Endothelial cell of umbilical vein (primary cell): Measurements from ENCODE around the gene FOLR1. TPM values are rescaled to one million over a fixed set of nuclear protein-coding genes. Genes with fewer than 3 reads are reported as not detected.

Experiments used
- BruUV-seq: library from RNA; stranded (reverse); fragments of 400-500 nt; replicated peaks from 2 replicates; lab custom pipeline; 2021; lab: Mats Ljungman, UMichigan
- CTCF ChIA-PET: fragments of 300-600, 350-600 bp; sonication (Branson Sonifier 250); formaldehyde crosslinking; loops from one replicate; lab custom pipeline; 2021; ENCODE audit warnings: antibody characterized with exemption, inconsistent platforms; lab: Charles Lee
- POLR2A ChIA-PET: fragments of 300-600, 350-600 bp; sonication (Branson Sonifier 250); formaldehyde crosslinking; loops from one replicate; lab custom pipeline; 2021; ENCODE audit warnings: antibody characterized with exemption, inconsistent platforms; lab: Charles Lee
- DNase-seq: peaks from one replicate; pipeline ENCODE4 v3.0.0-alpha.2; 2011; ENCODE audit warnings: low read depth, low spot score
- FAIRE-seq: peaks from 2 replicates; lab custom pipeline; 2011; peaks lifted over from hg19 to GRCh38; lab: Jason Lieb, UNC
- H2AFZ ChIP-seq: 2 replicates; pipeline ENCODE4 v1.6.0; 2012; ENCODE audit warnings: low read depth, low read length, control low read depth, inconsistent platforms
- H3K27ac ChIP-seq: 2 replicates; pipeline ENCODE4 v1.5.1; 2011; ENCODE audit warnings: low read depth, mild to moderate bottlenecking, control low read depth, low read length, moderate library complexity; ENCODE audit not compliant: insufficient read depth
- H3K27me3 ChIP-seq, 2 experiments: 2 replicates each; pipeline versions ENCODE4 v1.6.0 to v1.6.1; 2011; ENCODE audit warnings: low read length in 2 of 2, mixed read lengths in 1 of 2; ENCODE audit not compliant: control insufficient read depth in 2 of 2, insufficient read depth in 2 of 2
- H3K36me3 ChIP-seq, 2 experiments: 2 replicates in 1 of 2; 3 replicates in 1 of 2; pipeline ENCODE4 v1.5.1; 2011; ENCODE audit warnings: low read length in 2 of 2, mild to moderate bottlenecking in 1 of 2, moderate library complexity in 1 of 2; ENCODE audit not compliant: control insufficient read depth in 2 of 2, insufficient read depth in 2 of 2; ENCODE audit errors: extremely low read depth in 1 of 2
- H3K4me1 ChIP-seq: 3 replicates; pipeline ENCODE4 v1.5.1; 2011; ENCODE audit warnings: mild to moderate bottlenecking, low read length; ENCODE audit not compliant: control insufficient read depth, insufficient read depth; ENCODE audit errors: extremely low read depth
- H3K4me2 ChIP-seq: 2 replicates; pipeline ENCODE4 v1.6.1; 2011; ENCODE audit warnings: low read length, control low read depth, mixed read lengths; ENCODE audit not compliant: insufficient read depth
- H3K4me3 ChIP-seq, 3 experiments: fragments of 200-600 bp in 1 of 3; sonication (generic), shearing (Covaris generic) in 1 of 3; replicated peaks in 1 of 3; 2 replicates each; pipeline ENCODE4 v1.5.1; 2011 to 2016; ENCODE audit warnings: control low read depth in 3 of 3, low read length in 3 of 3, mild to moderate bottlenecking in 2 of 3, inconsistent platforms in 1 of 3, low read depth in 1 of 3, moderate library complexity in 1 of 3; ENCODE audit not compliant: insufficient read depth in 1 of 3
- H3K79me2 ChIP-seq: 2 replicates; pipeline ENCODE4 v1.6.0; 2012; ENCODE audit warnings: low read length, inconsistent platforms; ENCODE audit not compliant: control insufficient read depth, insufficient read depth
- H3K9ac ChIP-seq: replicated peaks from 2 replicates; pipeline ENCODE3; 2011; ENCODE audit warnings: low read length, control low read depth; ENCODE audit not compliant: insufficient read depth; ENCODE audit errors: extremely low read depth
- H3K9me1 ChIP-seq: replicated peaks from 3 replicates; pipeline ENCODE4 v1.6.0; 2011; ENCODE audit warnings: mild to moderate bottlenecking, low read length; ENCODE audit not compliant: control insufficient read depth, insufficient read depth; ENCODE audit errors: extremely low read depth
- H3K9me3 ChIP-seq: replicated peaks from 2 replicates; pipeline ENCODE4 v1.5.1; 2012; ENCODE audit warnings: low read length, inconsistent platforms; ENCODE audit not compliant: control insufficient read depth, insufficient read depth
- H4K20me1 ChIP-seq: replicated peaks from 2 replicates; pipeline ENCODE3; 2011; ENCODE audit warnings: mild to moderate bottlenecking, low read length; ENCODE audit not compliant: control insufficient read depth, insufficient read depth; ENCODE audit errors: extremely low read depth
- EZH2 ChIP-seq: IDR thresholded peaks from 2 replicates; pipeline ENCODE4 v1.6.1; 2012; ENCODE audit warnings: borderline replicate concordance, low read depth, mild to moderate bottlenecking, moderate library complexity, low read length, inconsistent platforms; ENCODE audit not compliant: severe bottlenecking
- FOS ChIP-seq: IDR thresholded peaks from 2 replicates; pipeline ENCODE4 v1.6.1; 2011; ENCODE audit warnings: mild to moderate bottlenecking, low read length, moderate library complexity, borderline replicate concordance; ENCODE audit not compliant: insufficient read depth
- GATA2 ChIP-seq: IDR thresholded peaks from 2 replicates; pipeline ENCODE4 v1.7.0; 2011; ENCODE audit warnings: low read depth, mild to moderate bottlenecking, moderate library complexity, mixed read lengths, low read length; ENCODE audit not compliant: insufficient read length, insufficient read depth
- MYC ChIP-seq: IDR thresholded peaks from one replicate; pipeline ENCODE4 v1.6.1; 2011; ENCODE audit warnings: mild to moderate bottlenecking, low read depth, low read length
- POLR2A ChIP-seq: IDR thresholded peaks from 2 replicates; pipeline ENCODE4 v1.6.1; 2012; ENCODE audit warnings: low read depth, mild to moderate bottlenecking, control low read depth, low read length
- POLR2AphosphoS5 ChIP-seq: IDR thresholded peaks from 2 replicates; pipeline ENCODE4 v1.6.1; 2012; ENCODE audit warnings: low read depth, mild to moderate bottlenecking, control low read depth, low read length, moderate library complexity; ENCODE audit not compliant: insufficient read depth
- dilution Hi-C: fragments of 300-500 bp; cut with MboI; formaldehyde crosslinking; loops from one replicate; pipeline ENCODE4 v1.15.0; 2019; ENCODE audit warnings: low sequenced_read_pairs; ENCODE audit not compliant: extremely low pct_ligation_motif_present
- intact Hi-C: fragments of 100-400 bp; cut with micrococcal nuclease; formaldehyde crosslinking; loops from one replicate; pipeline ENCODE4 v1.10.0; 2022
- polyA plus RNA-seq, 4 experiments: library from polyadenylated mRNA; depleted of rRNA in 3 of 4; stranded (reverse) in 3 of 4; unstranded in 1 of 4; fragments of >200 nt; gene quantifications; 2 replicates each; pipeline versions ENCODE4 v1.2.1 to v1.2.3, GENCODE V29; 2011 to 2012; ENCODE audit warnings: missing spikeins in 1 of 4
- total RNA-seq: library from RNA; stranded (reverse); gene quantifications from 2 replicates; pipeline ENCODE4 v1.2.3, GENCODE V29; 2021

FOLR1 gene
- total and polyA plus RNA-seq, 2 donors (not counting 3 experiments of a cell fraction or from before 2014, with no cell fraction given), result not detected

- Histone ChIP-seq H3K36me3 (peaks cover 17 to 78% of the 10 kb centered on the region in 2 experiments), H2AFZ (no peak overlapping the region), H3K9me3 (no peaks in the 10 kb centered on the region), H3K9me1 (no peaks in the 10 kb centered on the region), H3K79me2 (no peaks in the 10 kb centered on the region), H3K4me2 (no peak overlapping the region), H3K4me1 (no peaks in the 10 kb centered on the region), H3K27ac (no peak overlapping the region), H3K9ac (no peak overlapping the region), H4K20me1 (no peaks in the 10 kb centered on the region), H3K27me3 (peaks cover 0 to 2% of the 10 kb centered on the region in 2 experiments), H3K4me3 (no peak overlapping the region)
- TF ChIP-seq POLR2A (peak; percentile 44), GATA2 (no peak), EZH2 (no peak), FOS (no peak), POLR2AphosphoS5 (no peak), MYC (no peak)
- ChIA-PET POLR2A (no interaction called here), CTCF (interaction anchor here (1.2 kb wide), 1 partner anchor 209 kb away, joined by 8 read pairs; no protein-coding TSS in a partner anchor)
- no TSS peak for BruUV-seq
- DNase-seq, result no peak
- dilution Hi-C loops, result no loop called here
- no peak for FAIRE-seq
- intact Hi-C loops, result no loop called here
Measured at GRCh38 chr11:72233773-72234513, 42.0 kb downstream of the FOLR1 start.

- Histone ChIP-seq H3K4me3 (no peak overlapping the region), H3K36me3 (peaks cover 17 to 73% of the 10 kb centered on the region in 2 experiments), H3K9me1 (no peaks in the 10 kb centered on the region), H3K4me1 (peaks cover 3% of the 10 kb centered on the region), H3K27ac (no peak overlapping the region), H2AFZ (no peak overlapping the region), H3K9me3 (no peaks in the 10 kb centered on the region), H3K27me3 (peaks cover 3 to 7% of the 10 kb centered on the region in 2 experiments), H3K4me2 (no peak overlapping the region), H3K79me2 (no peaks in the 10 kb centered on the region), H3K9ac (no peak overlapping the region), H4K20me1 (no peaks in the 10 kb centered on the region)
- ChIA-PET POLR2A (no interaction called here), CTCF (interaction anchor here (1.2 kb wide), 1 partner anchor 209 kb away, joined by 8 read pairs; no protein-coding TSS in a partner anchor)
- dilution Hi-C loops, result no loop called here
- intact Hi-C loops, result no loop called here
- FAIRE-seq (no peak), DNase-seq (no peak)
- no TSS peak for BruUV-seq
- no peak for TF ChIP-seq POLR2A
Measured at GRCh38 chr11:72234514-72234830, 42.5 kb downstream of the FOLR1 start.
